GM21529 (cell line): Measurements from ENCODE around the gene IQCE.
"Not testable (repeated sequence)": the region's sequence is repeated elsewhere in the genome, so short reads cannot be mapped to it uniquely, and the experiment has no call there.

Source experiments
- ATAC-seq: cut with Tn5 transposase; IDR thresholded peaks from one replicate; pipeline ENCODE4 v1.9.1; 2021; ENCODE audit not compliant: unreplicated experiment

IQCE gene

GRCh38 chr7:2521341-2521745 lies 37.4 kb upstream of the IQCE start:
- ATAC-seq = no peak

- no peak for ATAC-seq
Observed at GRCh38 chr7:2521952-2522591, 36.7 kb upstream of the IQCE start.

- no peak for ATAC-seq
Observed at GRCh38 chr7:2522780-2523433, 35.9 kb upstream of the IQCE start.

- no peak for ATAC-seq
Observed at GRCh38 chr7:2523461-2523936, 35.3 kb upstream of the IQCE start.

- ATAC-seq = no peak
Observed at GRCh38 chr7:2523941-2524807, 34.6 kb upstream of the IQCE start.

GRCh38 chr7:2524808-2525657 lies 33.7 kb upstream of the IQCE start:
- ATAC-seq = no peak

GRCh38 chr7:2525658-2526630 lies 32.8 kb upstream of the IQCE start:
- ATAC-seq = no peak

- no peak for ATAC-seq
Observed at GRCh38 chr7:2526659-2527504, 31.9 kb upstream of the IQCE start.

GRCh38 chr7:2527505-2528467 lies 31.0 kb upstream of the IQCE start:
- ATAC-seq = no peak

GRCh38 chr7:2528481-2529095 lies 30.2 kb upstream of the IQCE start:
- no peak for ATAC-seq

- no peak for ATAC-seq
Observed at GRCh38 chr7:2529161-2530070, 29.4 kb upstream of the IQCE start.

- peak; percentile 40 for ATAC-seq
Observed at GRCh38 chr7:2530071-2530987, 28.4 kb upstream of the IQCE start.

GRCh38 chr7:2530994-2531795 lies 27.6 kb upstream of the IQCE start:
- not testable (repeated sequence) for ATAC-seq

GRCh38 chr7:2531796-2532110 lies 27.0 kb upstream of the IQCE start:
- not testable (repeated sequence) for ATAC-seq
